ENCODE data around the gene HTT. TPM values are rescaled to one million over a fixed set of nuclear protein-coding genes. Genes with fewer than 3 reads are reported as not detected.

Gene HTT
- total RNA-seq, 2 experiments from 2014 or later: 56.9 to 62.6 TPM

DNA sequence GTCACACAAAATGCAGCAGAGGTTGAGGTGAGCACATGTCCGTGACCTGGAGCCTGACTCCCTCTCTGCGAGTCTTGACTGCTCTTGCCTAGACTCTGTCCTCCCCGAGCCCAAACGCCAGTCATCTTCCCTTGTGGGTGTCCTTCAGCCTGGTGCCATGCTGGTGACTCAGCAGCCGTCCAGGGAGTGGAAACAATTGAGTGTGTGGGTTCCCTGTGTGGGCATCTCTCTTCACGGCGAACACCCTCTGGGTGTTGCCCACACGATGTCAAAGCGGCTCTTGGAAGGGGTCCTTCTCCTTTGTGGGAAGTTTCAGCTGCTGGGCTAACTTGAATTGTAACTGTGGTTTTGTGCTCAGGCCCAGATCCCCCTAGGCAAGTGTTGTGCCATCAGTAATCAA is 157.0 kb downstream of the HTT start:
- ATAC-seq (ENCODE audit: poor library complexity): no peak

DNA sequence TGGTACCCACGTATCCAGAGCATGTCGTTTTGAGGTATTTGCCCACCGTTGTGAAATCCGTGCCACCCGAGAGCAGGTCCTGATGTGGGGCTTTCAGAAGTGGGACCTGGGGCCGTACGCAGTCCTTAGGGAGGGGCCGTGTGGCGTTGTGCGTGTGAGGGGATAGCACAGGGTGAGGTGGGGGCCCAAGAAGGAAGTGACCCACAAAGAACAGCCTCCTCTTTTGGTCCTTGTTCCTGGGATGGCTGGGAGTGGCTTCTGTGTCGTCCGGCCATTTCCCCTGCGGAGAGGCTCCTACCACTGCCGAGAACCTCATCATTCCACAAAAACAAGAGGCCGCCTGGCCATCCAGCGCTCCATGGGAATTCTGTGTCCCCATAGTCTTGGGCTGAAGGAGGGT is 157.5 kb downstream of the HTT start:
- ChIA-PET CTCF (no interaction called here), POLR2A (no interaction called here)
- Histone ChIP-seq H3K9me3 (ENCODE audit: control insufficient read depth in 1 of 2, insufficient read depth in 1 of 2, low read length in 2 of 2) (no peaks in the 10 kb centered on the region), H3K27ac (ENCODE audit: low read depth in 1 of 2, low read length in 2 of 2) (no peak overlapping the region), H3K36me3 (ENCODE audit: insufficient read depth, low read length) (peaks cover 83% of the 10 kb centered on the region), H3K27me3 (ENCODE audit: control insufficient read depth in 1 of 2, insufficient read depth in 2 of 2, low read length in 2 of 2) (no peaks in the 10 kb centered on the region), H3K4me3 (ENCODE audit: low read length) (no peak overlapping the region), H3K4me1 (ENCODE audit: insufficient read depth, low read length) (no peaks in the 10 kb centered on the region)
- intact Hi-C loops (cut with DNase I, micrococcal nuclease): no loop called here
- H3K9me3 Mint-ChIP-seq: no peaks in the 10 kb centered on the region
- H3K27ac Mint-ChIP-seq: no peak overlapping the region
- no peaks in the 10 kb centered on the region for H3K4me1 Mint-ChIP-seq (ENCODE audit: low read depth)
- no peak overlapping the region for H3K4me3 Mint-ChIP-seq
- no peak for DNase-seq
- no peak for TF ChIP-seq CTCF (IDR thresholded peaks at IDR 0.05)
- no peaks in the 10 kb centered on the region for H3K27me3 Mint-ChIP-seq
- peaks cover 79% of the 10 kb centered on the region for H3K36me3 Mint-ChIP-seq (ENCODE audit: low read depth)
- ATAC-seq (ENCODE audit: poor library complexity): no peak

More for the DNA sequence above, 157.0 kb downstream of the HTT start:
- CTCF ChIA-PET: no interaction called here
- Mint-ChIP-seq H3K27me3 (no peaks in the 10 kb centered on the region), H3K4me3 (no peak overlapping the region), H3K4me1 (ENCODE audit: low read depth) (no peaks in the 10 kb centered on the region), H3K36me3 (ENCODE audit: low read depth) (peaks cover 83% of the 10 kb centered on the region), H3K9me3 (no peaks in the 10 kb centered on the region), H3K27ac (no peak overlapping the region)
- Histone ChIP-seq H3K4me3 (ENCODE audit: low read length) (no peak overlapping the region), H3K4me1 (ENCODE audit: insufficient read depth, low read length) (no peaks in the 10 kb centered on the region), H3K27me3 (ENCODE audit: control insufficient read depth in 1 of 2, insufficient read depth in 2 of 2, low read length in 2 of 2) (no peaks in the 10 kb centered on the region), H3K36me3 (ENCODE audit: insufficient read depth, low read length) (peaks cover 83% of the 10 kb centered on the region), H3K9me3 (ENCODE audit: control insufficient read depth in 1 of 2, insufficient read depth in 1 of 2, low read length in 2 of 2) (no peaks in the 10 kb centered on the region), H3K27ac (ENCODE audit: low read depth in 1 of 2, low read length in 2 of 2) (no peak overlapping the region)
- TF ChIP-seq CTCF (IDR thresholded peaks at IDR 0.05): no peak
- no peak for DNase-seq
- POLR2A ChIA-PET: no interaction called here
- intact Hi-C loops (cut with DNase I, micrococcal nuclease): no loop called here

DNA sequence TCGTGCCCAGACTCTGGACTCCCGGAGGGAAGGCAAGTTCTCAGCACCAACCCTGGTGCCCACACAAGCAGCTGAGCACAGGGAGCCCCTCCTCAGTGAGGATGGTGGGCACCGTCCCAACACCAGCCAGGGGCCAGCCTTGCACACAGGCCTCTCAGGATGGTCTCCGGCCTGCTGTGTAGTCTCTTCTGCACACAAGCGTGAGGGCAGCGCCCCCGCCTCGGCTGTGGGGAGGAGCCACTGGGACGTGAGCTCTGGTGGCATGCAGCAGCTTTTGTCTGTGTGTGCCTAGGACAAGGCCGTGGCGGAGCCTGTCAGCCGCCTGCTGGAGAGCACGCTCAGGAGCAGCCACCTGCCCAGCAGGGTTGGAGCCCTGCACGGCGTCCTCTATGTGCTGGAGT is 158.4 kb downstream of the HTT start:
- Histone ChIP-seq H3K36me3 (ENCODE audit: insufficient read depth, low read length) (peaks cover 85% of the 10 kb centered on the region), H3K27me3 (ENCODE audit: control insufficient read depth in 1 of 2, insufficient read depth in 2 of 2, low read length in 2 of 2) (no peaks in the 10 kb centered on the region), H3K4me3 (ENCODE audit: low read length) (no peak overlapping the region), H3K4me1 (ENCODE audit: insufficient read depth, low read length) (no peaks in the 10 kb centered on the region), H3K27ac (ENCODE audit: low read depth in 1 of 2, low read length in 2 of 2) (no peak overlapping the region), H3K9me3 (ENCODE audit: control insufficient read depth in 1 of 2, insufficient read depth in 1 of 2, low read length in 2 of 2) (no peaks in the 10 kb centered on the region)
- H3K27ac Mint-ChIP-seq: no peak overlapping the region
- no peak for DNase-seq
- no peaks in the 10 kb centered on the region for H3K9me3 Mint-ChIP-seq
- no peak overlapping the region for H3K4me3 Mint-ChIP-seq
- TF ChIP-seq CTCF (IDR thresholded peaks at IDR 0.05): no peak
- peaks cover 86% of the 10 kb centered on the region for H3K36me3 Mint-ChIP-seq (ENCODE audit: low read depth)
- POLR2A ChIA-PET: no interaction called here
- H3K27me3 Mint-ChIP-seq: no peaks in the 10 kb centered on the region
- no peak for ATAC-seq (ENCODE audit: poor library complexity)
- CTCF ChIA-PET: no interaction called here
- intact Hi-C loops (cut with DNase I, micrococcal nuclease): no loop called here
- H3K4me1 Mint-ChIP-seq (ENCODE audit: low read depth): no peaks in the 10 kb centered on the region
